Right atrium auricular region (tissue), 2 donors: ENCODE measurements around the gene CADM2. TPM values are rescaled to one million over a fixed set of nuclear protein-coding genes. Genes with fewer than 3 reads are reported as not detected.

Source experiments
- DNase-seq: peaks from one replicate; pipeline ENCODE4 v3.0.0-alpha.2; 2019; ENCODE audit warnings: low spot score
- H3K27ac ChIP-seq, 2 donors: fragments of 200-600 bp; sonication (generic); 1 replicate in 1 of 2; 2 replicates in 1 of 2; pipeline ENCODE4 v1.5.1; 2016 to 2019
- H3K27me3 ChIP-seq, 2 donors: fragments of 200-600 bp; sonication (generic); one replicate each; pipeline versions ENCODE4 v1.5.1 to v1.6.0; 2017 to 2019
- H3K36me3 ChIP-seq: fragments of 200-600 bp; sonication (generic); one replicate; pipeline ENCODE4 v1.5.1; 2016
- H3K4me1 ChIP-seq, 2 donors: fragments of 200-600 bp; sonication (generic); one replicate each; pipeline versions ENCODE4 v1.5.1 to v1.6.0; 2017 to 2019
- H3K4me3 ChIP-seq, 2 donors: fragments of 200-600 bp; sonication (generic); 1 replicate in 1 of 2; 2 replicates in 1 of 2; pipeline ENCODE4 v1.5.1; 2017 to 2019; ENCODE audit warnings: mild to moderate bottlenecking in 1 of 2, moderate library complexity in 1 of 2
- H3K9me3 ChIP-seq, 2 donors: fragments of 200-600 bp; sonication (generic); one replicate each; pipeline ENCODE4 v1.5.1; 2019
- CTCF ChIP-seq, 2 donors: fragments of 200-600 bp; sonication (generic); IDR thresholded peaks; one replicate each; pipeline ENCODE4 v1.5.1; 2019; ENCODE audit warnings: antibody characterized with exemption in 2 of 2
- total RNA-seq, 2 donors: library from RNA; depleted of rRNA; stranded (reverse); fragments of >200 nt; gene quantifications; one replicate each; pipeline ENCODE4 v1.1.0, GENCODE V29; 2016

Gene CADM2
- total RNA-seq, 2 donors from 2014 or later: 6.5 to 9.5 TPM

- no peaks in the 10 kb centered on the region for H3K9me3 ChIP-seq
- no peaks in the 10 kb centered on the region for H3K36me3 ChIP-seq
- no peak for TF ChIP-seq CTCF (IDR thresholded peaks at IDR 0.05)
- H3K4me1 ChIP-seq: no peaks in the 10 kb centered on the region
- no peak overlapping the region for H3K4me3 ChIP-seq
- no peak overlapping the region for H3K27ac ChIP-seq
- no peak for DNase-seq
- no peaks in the 10 kb centered on the region for H3K27me3 ChIP-seq
These were observed 632.7 kb downstream of the CADM2 start for GRCh38 chr3:85591451-85591850.

GRCh38 chr3:85592256-85592655 lies 633.5 kb downstream of the CADM2 start:
- no peak overlapping the region for H3K27ac ChIP-seq
- TF ChIP-seq CTCF (IDR thresholded peaks at IDR 0.05): no peak
- no peaks in the 10 kb centered on the region for H3K4me1 ChIP-seq
- H3K4me3 ChIP-seq: no peak overlapping the region
- H3K9me3 ChIP-seq: no peaks in the 10 kb centered on the region
- H3K27me3 ChIP-seq: no peaks in the 10 kb centered on the region
- no peaks in the 10 kb centered on the region for H3K36me3 ChIP-seq
- no peak for DNase-seq

- H3K4me1 ChIP-seq: no peaks in the 10 kb centered on the region
- no peaks in the 10 kb centered on the region for H3K36me3 ChIP-seq
- no peaks in the 10 kb centered on the region for H3K9me3 ChIP-seq
- no peak for DNase-seq
- no peaks in the 10 kb centered on the region for H3K27me3 ChIP-seq
- no peak for TF ChIP-seq CTCF (IDR thresholded peaks at IDR 0.05)
- H3K27ac ChIP-seq: no peak overlapping the region
- no peak overlapping the region for H3K4me3 ChIP-seq
These were observed 635.9 kb downstream of the CADM2 start for GRCh38 chr3:85594676-85595075.

GRCh38 chr3:85603378-85603777 lies 644.6 kb downstream of the CADM2 start:
- H3K9me3 ChIP-seq: no peaks in the 10 kb centered on the region
- H3K27me3 ChIP-seq: no peaks in the 10 kb centered on the region
- TF ChIP-seq CTCF (IDR thresholded peaks at IDR 0.05): no peak
- no peaks in the 10 kb centered on the region for H3K36me3 ChIP-seq
- H3K27ac ChIP-seq: no peak overlapping the region
- H3K4me1 ChIP-seq: no peaks in the 10 kb centered on the region
- H3K4me3 ChIP-seq: no peak overlapping the region
- DNase-seq: no peak

GRCh38 chr3:85604641-85605040 lies 645.9 kb downstream of the CADM2 start:
- H3K4me3 ChIP-seq: no peak overlapping the region

More at GRCh38 chr3:85604641-85605040, 645.9 kb downstream of the CADM2 start:
- Histone ChIP-seq H3K27ac (no peak overlapping the region), H3K27me3 (no peaks in the 10 kb centered on the region), H3K9me3 (no peaks in the 10 kb centered on the region), H3K36me3 (no peaks in the 10 kb centered on the region), H3K4me1 (no peaks in the 10 kb centered on the region)
- no peak for TF ChIP-seq CTCF (IDR thresholded peaks at IDR 0.05)
- no peak for DNase-seq
